Ishikawa (cell line): ENCODE measurements around the gene IP6K1.
A peak's percentile ranks its signal among the peaks of the same experiment; 100 is the strongest.

Experiments
- CEBPB ChIP-seq: IDR thresholded peaks from 2 replicates; pipeline ENCODE4 v1.6.1; 2012
- CREB1 ChIP-seq: IDR thresholded peaks from 2 replicates; pipeline ENCODE4 v1.6.1; 2012; ENCODE audit warnings: low read depth
- EGR1 ChIP-seq: IDR thresholded peaks from 2 replicates; pipeline ENCODE4 v1.6.1; 2012
- EP300 ChIP-seq: IDR thresholded peaks from 2 replicates; pipeline ENCODE4 v1.6.1; 2012; ENCODE audit warnings: borderline replicate concordance
- FOXM1 ChIP-seq: IDR thresholded peaks from 2 replicates; pipeline ENCODE4 v1.6.1; 2012; ENCODE audit warnings: low read depth, borderline replicate concordance
- NFIC ChIP-seq: IDR thresholded peaks from 2 replicates; pipeline ENCODE4 v1.6.1; 2012
- RAD21 ChIP-seq: IDR thresholded peaks from 2 replicates; pipeline ENCODE4 v1.6.1; 2012; ENCODE audit warnings: low read depth
- REST ChIP-seq: IDR thresholded peaks from 2 replicates; pipeline ENCODE4 v1.6.1; 2012; ENCODE audit warnings: low read depth, mild to moderate bottlenecking
- TAF1 ChIP-seq: IDR thresholded peaks from 2 replicates; pipeline ENCODE4 v1.6.1; 2012; ENCODE audit warnings: low read depth, mild to moderate bottlenecking
- TCF12 ChIP-seq: IDR thresholded peaks from 2 replicates; pipeline ENCODE4 v1.6.1; 2012; ENCODE audit warnings: low read depth
- TEAD4 ChIP-seq: IDR thresholded peaks from 2 replicates; pipeline ENCODE4 v1.6.1; 2012
- YY1 ChIP-seq: IDR thresholded peaks from 2 replicates; pipeline ENCODE4 v1.6.1; 2012; ENCODE audit warnings: low read depth
- ZBTB7A ChIP-seq: IDR thresholded peaks from 2 replicates; pipeline ENCODE4 v1.6.1; 2012; ENCODE audit warnings: low read depth
- TF ChIP-seq, protein P1 (sequence below): IDR thresholded peaks from 2 replicates; pipeline ENCODE4 v1.6.1; 2012
- TF ChIP-seq, protein P2 (sequence below): IDR thresholded peaks from 2 replicates; pipeline ENCODE4 v1.6.1; 2012

IP6K1 gene

GRCh38 chr3:49675912-49676311, 110.4 kb downstream of the IP6K1 start:
- TF ChIP-seq, protein P1, sequence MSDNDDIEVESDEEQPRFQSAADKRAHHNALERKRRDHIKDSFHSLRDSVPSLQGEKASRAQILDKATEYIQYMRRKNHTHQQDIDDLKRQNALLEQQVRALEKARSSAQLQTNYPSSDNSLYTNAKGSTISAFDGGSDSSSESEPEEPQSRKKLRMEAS = no peak
- TF ChIP-seq RAD21 (no peak), EP300 (no peak), TCF12 (no peak), FOXM1 (no peak), REST (no peak), NFIC (no peak), EGR1 (no peak), TEAD4 (no peak), ZBTB7A (no peak), CREB1 (no peak), TAF1 (no peak), YY1 (no peak), CEBPB (no peak)
- TF ChIP-seq, protein P2, sequence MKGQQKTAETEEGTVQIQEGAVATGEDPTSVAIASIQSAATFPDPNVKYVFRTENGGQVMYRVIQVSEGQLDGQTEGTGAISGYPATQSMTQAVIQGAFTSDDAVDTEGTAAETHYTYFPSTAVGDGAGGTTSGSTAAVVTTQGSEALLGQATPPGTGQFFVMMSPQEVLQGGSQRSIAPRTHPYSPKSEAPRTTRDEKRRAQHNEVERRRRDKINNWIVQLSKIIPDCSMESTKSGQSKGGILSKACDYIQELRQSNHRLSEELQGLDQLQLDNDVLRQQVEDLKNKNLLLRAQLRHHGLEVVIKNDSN = no peak

GRCh38 chr3:49674497-49674983, 111.8 kb downstream of the IP6K1 start:
- TF ChIP-seq TCF12 (no peak), TAF1 (peak; percentile 27), REST (no peak), ZBTB7A (no peak), EGR1 (no peak), TEAD4 (no peak), CREB1 (no peak), EP300 (no peak), CEBPB (no peak), YY1 (peak; percentile 61; the same call in 1 of the 2 replicates)
- TF ChIP-seq, protein P1 = peak; percentile 44
